ENCODE data around the gene TMEM82. TPM values are rescaled to one million over a fixed set of nuclear protein-coding genes. Genes with fewer than 3 reads are reported as not detected.

Gene TMEM82
- total RNA-seq, 4 donors from 2014 or later: 0.33 TPM; not detected in 3

DNA sequence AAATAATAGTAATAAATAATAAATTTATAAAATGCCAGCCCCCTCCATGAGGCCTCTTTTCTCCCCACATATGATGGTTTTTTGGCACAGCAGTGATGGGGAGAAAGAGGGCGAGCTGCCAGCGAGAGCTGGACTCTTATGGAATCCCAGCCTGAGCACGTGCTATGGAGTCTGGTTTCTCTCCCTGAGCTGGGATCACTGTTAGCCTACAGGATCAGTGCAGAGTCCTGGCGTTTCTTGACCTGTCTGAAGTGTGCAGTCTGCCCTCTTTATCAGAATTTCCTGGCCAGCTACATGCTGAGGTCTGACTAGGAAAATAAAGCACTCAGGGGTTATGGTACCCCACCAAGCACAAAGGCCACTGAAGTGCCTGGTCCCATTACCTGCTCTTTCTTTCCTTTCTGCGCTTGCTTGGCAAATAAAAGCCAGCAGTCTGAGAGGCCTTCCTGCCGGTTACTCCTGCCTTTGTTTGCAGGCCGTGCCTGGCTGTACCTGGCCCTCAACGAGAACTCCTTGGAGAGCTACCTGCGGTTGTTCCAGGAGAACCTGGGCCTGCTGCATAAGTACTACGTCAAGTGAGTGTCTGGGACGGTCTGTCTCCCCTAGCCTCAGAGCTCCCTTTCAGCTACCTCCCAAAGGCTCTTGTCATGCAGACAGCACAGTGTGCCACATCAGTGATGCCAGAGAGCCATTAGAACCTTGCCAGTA is 24.7 kb upstream of the TMEM82 start:
- in situ Hi-C loops (cut with MboI; ENCODE audit: low sequenced_read_pairs in 4 of 4): no loop called here
- peaks cover 80 to 82% of the 10 kb centered on the region in 2 donors for H3K4me1 ChIP-seq

DNA sequence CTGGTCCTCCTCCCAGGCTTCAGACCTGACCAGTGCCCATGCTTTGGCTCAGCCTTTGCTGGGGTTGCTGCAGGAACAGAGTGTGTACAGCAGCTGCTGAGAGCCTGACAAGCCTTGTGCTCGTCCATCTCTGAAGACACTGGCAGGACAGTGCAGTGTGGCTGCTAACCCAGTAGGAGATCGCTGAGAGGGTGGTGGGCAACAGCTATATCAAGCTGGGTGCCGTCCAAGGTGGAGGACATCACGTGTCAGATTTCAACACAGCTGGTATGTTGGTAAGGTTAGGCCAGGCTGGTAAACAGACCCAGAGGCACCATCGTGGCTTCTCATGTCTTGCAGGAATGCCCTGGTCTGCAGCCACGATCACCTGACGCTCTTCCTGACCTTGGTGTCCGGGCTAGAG is 24.1 kb upstream of the TMEM82 start:
- Histone ChIP-seq H3K9me3 (no peaks in the 10 kb centered on the region), H3K4me3 (no peak overlapping the region), H3K36me3 (peaks cover 0 to 39% of the 10 kb centered on the region in 2 donors), H3K27me3 (no peaks in the 10 kb centered on the region), H3K4me1 (peaks cover 80 to 82% of the 10 kb centered on the region in 2 donors), H3K27ac (peak overlapping the region; percentile 93 to 96 (median 96))
- in situ Hi-C loops (cut with MboI; ENCODE audit: low sequenced_read_pairs in 4 of 4): no loop called here
- intact Hi-C loops (cut with DNase I; ENCODE audit: low total_unique reads): loop anchor here (1.0 to 10.0 kb wide), 2 partner anchors 18 to 297 kb away; partner anchors contain the start of genes HSPB7 and SLC25A34
- peak; percentile 66 to 77 for ATAC-seq
- TF ChIP-seq, protein P1, sequence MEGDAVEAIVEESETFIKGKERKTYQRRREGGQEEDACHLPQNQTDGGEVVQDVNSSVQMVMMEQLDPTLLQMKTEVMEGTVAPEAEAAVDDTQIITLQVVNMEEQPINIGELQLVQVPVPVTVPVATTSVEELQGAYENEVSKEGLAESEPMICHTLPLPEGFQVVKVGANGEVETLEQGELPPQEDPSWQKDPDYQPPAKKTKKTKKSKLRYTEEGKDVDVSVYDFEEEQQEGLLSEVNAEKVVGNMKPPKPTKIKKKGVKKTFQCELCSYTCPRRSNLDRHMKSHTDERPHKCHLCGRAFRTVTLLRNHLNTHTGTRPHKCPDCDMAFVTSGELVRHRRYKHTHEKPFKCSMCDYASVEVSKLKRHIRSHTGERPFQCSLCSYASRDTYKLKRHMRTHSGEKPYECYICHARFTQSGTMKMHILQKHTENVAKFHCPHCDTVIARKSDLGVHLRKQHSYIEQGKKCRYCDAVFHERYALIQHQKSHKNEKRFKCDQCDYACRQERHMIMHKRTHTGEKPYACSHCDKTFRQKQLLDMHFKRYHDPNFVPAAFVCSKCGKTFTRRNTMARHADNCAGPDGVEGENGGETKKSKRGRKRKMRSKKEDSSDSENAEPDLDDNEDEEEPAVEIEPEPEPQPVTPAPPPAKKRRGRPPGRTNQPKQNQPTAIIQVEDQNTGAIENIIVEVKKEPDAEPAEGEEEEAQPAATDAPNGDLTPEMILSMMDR (IDR thresholded peaks at IDR 0.05 in 4 of 5, conservative IDR thresholded peaks at IDR 0.05 in 1 of 5): peak in 3 of 5 experiments; percentile 11 to 33 (median 30)
- peak in 1 of 2 donors; percentile 53 for TF ChIP-seq POLR2A (IDR thresholded peaks at IDR 0.05)
- peak; percentile 81 to 93 for DNase-seq

More for the DNA sequence above, 24.7 kb upstream of the TMEM82 start:
- peaks cover 0 to 39% of the 10 kb centered on the region in 2 donors for H3K36me3 ChIP-seq
- TF ChIP-seq POLR2A (IDR thresholded peaks at IDR 0.05): no peak
- TF ChIP-seq, protein P1 (IDR thresholded peaks at IDR 0.05 in 4 of 5, conservative IDR thresholded peaks at IDR 0.05 in 1 of 5): no peak
- intact Hi-C loops (cut with DNase I; ENCODE audit: low total_unique reads): loop anchor here (1.0 to 10.0 kb wide), 2 partner anchors 19 to 297 kb away; partner anchors contain the start of genes HSPB7 and SLC25A34
- DNase-seq (peak in 1 of 2 donors; percentile 54), ATAC-seq (peak; percentile 15 to 33)
- H3K4me3 ChIP-seq: no peak overlapping the region
- H3K9me3 ChIP-seq: no peaks in the 10 kb centered on the region
- peak overlapping the region; percentile 93 to 96 (median 96) for H3K27ac ChIP-seq
- no peaks in the 10 kb centered on the region for H3K27me3 ChIP-seq

DNA sequence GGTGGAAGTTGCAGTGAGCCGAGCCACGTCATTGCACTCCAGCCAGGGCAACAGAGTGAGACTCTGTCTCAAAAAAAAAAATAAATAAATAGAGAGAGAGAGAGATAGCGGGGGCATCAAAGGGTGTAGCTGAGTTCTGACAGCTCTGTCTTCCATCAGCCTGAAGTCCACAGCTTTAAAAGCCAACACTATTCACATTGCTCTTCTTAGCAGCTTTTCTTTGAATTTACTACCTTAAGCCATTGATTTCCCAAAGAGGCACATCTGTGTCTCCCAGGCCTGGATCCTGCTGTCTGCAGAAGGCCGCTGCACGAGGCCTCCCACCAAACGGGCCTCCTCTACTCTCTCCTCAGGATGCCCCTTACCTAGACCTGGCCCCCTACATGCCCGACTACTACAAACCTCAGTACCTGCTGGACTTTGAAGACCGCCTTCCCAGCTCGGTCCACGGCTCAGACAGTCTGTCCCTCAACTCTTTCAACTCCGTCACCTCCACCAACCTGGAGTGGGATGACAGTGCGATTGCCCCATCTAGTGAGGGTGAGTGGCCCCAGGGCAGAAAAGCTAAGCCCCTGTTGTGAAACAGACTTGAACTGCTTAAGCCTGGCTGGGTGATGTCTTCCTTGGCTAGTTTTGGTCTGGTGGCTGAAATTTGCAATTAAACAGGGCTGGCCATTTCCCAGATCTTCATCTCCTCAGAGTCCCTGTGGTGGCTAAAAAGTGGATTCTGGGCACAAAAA is 22.7 kb upstream of the TMEM82 start:
- Histone ChIP-seq H3K27me3 (no peaks in the 10 kb centered on the region), H3K4me1 (peaks cover 66 to 69% of the 10 kb centered on the region in 2 donors), H3K36me3 (peaks cover 0 to 39% of the 10 kb centered on the region in 2 donors), H3K9me3 (no peaks in the 10 kb centered on the region), H3K4me3 (no peak overlapping the region), H3K27ac (peak overlapping the region; percentile 93 to 96 (median 96))
- TF ChIP-seq POLR2A (IDR thresholded peaks at IDR 0.05): no peak
- TF ChIP-seq, protein P1 (IDR thresholded peaks at IDR 0.05 in 4 of 5, conservative IDR thresholded peaks at IDR 0.05 in 1 of 5): no peak
- in situ Hi-C loops (cut with MboI; ENCODE audit: low sequenced_read_pairs in 4 of 4): no loop called here
- peak in 1 of 2 donors; percentile 53 for DNase-seq
- intact Hi-C loops (cut with DNase I; ENCODE audit: low total_unique reads): loop anchor here (10.0 kb wide), 1 partner anchor 295 kb away; the partner anchor contains the start of gene HSPB7
- no peak for ATAC-seq

DNA sequence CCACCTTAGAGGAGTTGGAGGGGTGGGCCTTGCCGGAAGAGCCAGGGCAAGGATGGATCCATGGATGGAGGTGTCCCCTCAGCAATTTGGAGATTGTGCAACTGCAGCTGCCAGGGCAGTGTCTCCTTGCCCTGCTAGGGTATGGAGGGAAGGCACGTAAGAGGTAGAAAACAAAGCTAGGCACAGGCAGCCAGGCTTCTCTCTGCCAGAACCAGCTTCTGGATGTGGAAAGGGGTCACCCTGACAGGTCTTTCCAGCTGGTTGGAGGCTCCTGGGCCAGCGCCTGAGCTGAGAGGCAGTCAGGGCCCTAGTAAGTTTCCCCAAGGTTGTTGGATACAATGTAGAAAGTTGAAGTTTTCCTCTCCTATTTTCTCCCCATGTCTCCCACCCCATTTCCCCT is 21.4 kb upstream of the TMEM82 start:
- Histone ChIP-seq H3K36me3 (peaks cover 0 to 52% of the 10 kb centered on the region in 2 donors), H3K9me3 (no peaks in the 10 kb centered on the region)

More for the DNA sequence above, 21.4 kb upstream of the TMEM82 start:
- intact Hi-C loops (cut with DNase I; ENCODE audit: low total_unique reads) (no loop called here), in situ Hi-C loops (cut with MboI; ENCODE audit: low sequenced_read_pairs in 4 of 4) (no loop called here)
- H3K27me3 ChIP-seq: no peaks in the 10 kb centered on the region
- ATAC-seq (no peak), DNase-seq (peak in 1 of 2 donors; percentile 46)
- H3K4me1 ChIP-seq: peaks cover 56 to 57% of the 10 kb centered on the region in 2 donors
- H3K4me3 ChIP-seq: no peak overlapping the region
- peak overlapping the region; percentile 93 to 96 (median 96) for H3K27ac ChIP-seq
- no peak for TF ChIP-seq POLR2A (IDR thresholded peaks at IDR 0.05)
- TF ChIP-seq, protein P1 (IDR thresholded peaks at IDR 0.05 in 4 of 5, conservative IDR thresholded peaks at IDR 0.05 in 1 of 5): no peak
